Endothelial cell of umbilical vein (primary cell): ENCODE results near the gene HNRNPU. TPM values are rescaled to one million over a fixed set of nuclear protein-coding genes. Genes with fewer than 3 reads are reported as not detected.

ENCODE experiments used
- BruUV-seq: library from RNA; stranded (reverse); fragments of 400-500 nt; replicated peaks from 2 replicates; lab custom pipeline; 2021; lab: Mats Ljungman, UMichigan
- CTCF ChIA-PET: fragments of 300-600, 350-600 bp; sonication (Branson Sonifier 250); formaldehyde crosslinking; loops from one replicate; lab custom pipeline; 2021; ENCODE audit warnings: antibody characterized with exemption, inconsistent platforms; lab: Charles Lee
- POLR2A ChIA-PET: fragments of 300-600, 350-600 bp; sonication (Branson Sonifier 250); formaldehyde crosslinking; loops from one replicate; lab custom pipeline; 2021; ENCODE audit warnings: antibody characterized with exemption, inconsistent platforms; lab: Charles Lee
- DNase-seq: peaks from one replicate; pipeline ENCODE4 v3.0.0-alpha.2; 2011; ENCODE audit warnings: low read depth, low spot score
- FAIRE-seq: peaks from 2 replicates; lab custom pipeline; 2011; peaks lifted over from hg19 to GRCh38; lab: Jason Lieb, UNC
- H2AFZ ChIP-seq: 2 replicates; pipeline ENCODE4 v1.6.0; 2012; ENCODE audit warnings: low read depth, low read length, control low read depth, inconsistent platforms
- H3K27ac ChIP-seq: 2 replicates; pipeline ENCODE4 v1.5.1; 2011; ENCODE audit warnings: low read depth, mild to moderate bottlenecking, control low read depth, low read length, moderate library complexity; ENCODE audit not compliant: insufficient read depth
- H3K27me3 ChIP-seq, 2 experiments: 2 replicates each; pipeline versions ENCODE4 v1.6.0 to v1.6.1; 2011; ENCODE audit warnings: low read length in 2 of 2, mixed read lengths in 1 of 2; ENCODE audit not compliant: control insufficient read depth in 2 of 2, insufficient read depth in 2 of 2
- H3K36me3 ChIP-seq, 2 experiments: 2 replicates in 1 of 2; 3 replicates in 1 of 2; pipeline ENCODE4 v1.5.1; 2011; ENCODE audit warnings: low read length in 2 of 2, mild to moderate bottlenecking in 1 of 2, moderate library complexity in 1 of 2; ENCODE audit not compliant: control insufficient read depth in 2 of 2, insufficient read depth in 2 of 2; ENCODE audit errors: extremely low read depth in 1 of 2
- H3K4me1 ChIP-seq: 3 replicates; pipeline ENCODE4 v1.5.1; 2011; ENCODE audit warnings: mild to moderate bottlenecking, low read length; ENCODE audit not compliant: control insufficient read depth, insufficient read depth; ENCODE audit errors: extremely low read depth
- H3K4me2 ChIP-seq: 2 replicates; pipeline ENCODE4 v1.6.1; 2011; ENCODE audit warnings: low read length, control low read depth, mixed read lengths; ENCODE audit not compliant: insufficient read depth
- H3K4me3 ChIP-seq, 3 experiments: fragments of 200-600 bp in 1 of 3; sonication (generic), shearing (Covaris generic) in 1 of 3; replicated peaks in 1 of 3; 2 replicates each; pipeline ENCODE4 v1.5.1; 2011 to 2016; ENCODE audit warnings: control low read depth in 3 of 3, low read length in 3 of 3, mild to moderate bottlenecking in 2 of 3, inconsistent platforms in 1 of 3, low read depth in 1 of 3, moderate library complexity in 1 of 3; ENCODE audit not compliant: insufficient read depth in 1 of 3
- H3K79me2 ChIP-seq: 2 replicates; pipeline ENCODE4 v1.6.0; 2012; ENCODE audit warnings: low read length, inconsistent platforms; ENCODE audit not compliant: control insufficient read depth, insufficient read depth
- H3K9ac ChIP-seq: replicated peaks from 2 replicates; pipeline ENCODE3; 2011; ENCODE audit warnings: low read length, control low read depth; ENCODE audit not compliant: insufficient read depth; ENCODE audit errors: extremely low read depth
- H3K9me1 ChIP-seq: replicated peaks from 3 replicates; pipeline ENCODE4 v1.6.0; 2011; ENCODE audit warnings: mild to moderate bottlenecking, low read length; ENCODE audit not compliant: control insufficient read depth, insufficient read depth; ENCODE audit errors: extremely low read depth
- H3K9me3 ChIP-seq: replicated peaks from 2 replicates; pipeline ENCODE4 v1.5.1; 2012; ENCODE audit warnings: low read length, inconsistent platforms; ENCODE audit not compliant: control insufficient read depth, insufficient read depth
- H4K20me1 ChIP-seq: replicated peaks from 2 replicates; pipeline ENCODE3; 2011; ENCODE audit warnings: mild to moderate bottlenecking, low read length; ENCODE audit not compliant: control insufficient read depth, insufficient read depth; ENCODE audit errors: extremely low read depth
- CTCF ChIP-seq, 2 donors: IDR thresholded peaks; 1 replicate in 1 of 2; 2 replicates in 1 of 2; pipeline ENCODE4 v1.5.1; 2011; ENCODE audit warnings: low read length in 2 of 2, mild to moderate bottlenecking in 2 of 2, moderate library complexity in 2 of 2, control low read depth in 1 of 2, inconsistent platforms in 1 of 2, low read depth in 1 of 2; ENCODE audit not compliant: insufficient read depth in 1 of 2; ENCODE audit errors: extremely low read depth in 1 of 2
- EZH2 ChIP-seq: IDR thresholded peaks from 2 replicates; pipeline ENCODE4 v1.6.1; 2012; ENCODE audit warnings: borderline replicate concordance, low read depth, mild to moderate bottlenecking, moderate library complexity, low read length, inconsistent platforms; ENCODE audit not compliant: severe bottlenecking
- FOS ChIP-seq: IDR thresholded peaks from 2 replicates; pipeline ENCODE4 v1.6.1; 2011; ENCODE audit warnings: mild to moderate bottlenecking, low read length, moderate library complexity, borderline replicate concordance; ENCODE audit not compliant: insufficient read depth
- GATA2 ChIP-seq: IDR thresholded peaks from 2 replicates; pipeline ENCODE4 v1.7.0; 2011; ENCODE audit warnings: low read depth, mild to moderate bottlenecking, moderate library complexity, mixed read lengths, low read length; ENCODE audit not compliant: insufficient read length, insufficient read depth
- JUN ChIP-seq: IDR thresholded peaks from 2 replicates; pipeline ENCODE4 v1.6.1; 2011; ENCODE audit warnings: borderline replicate concordance, low read depth; ENCODE audit not compliant: insufficient read length, insufficient read depth
- MYC ChIP-seq: IDR thresholded peaks from one replicate; pipeline ENCODE4 v1.6.1; 2011; ENCODE audit warnings: mild to moderate bottlenecking, low read depth, low read length
- POLR2A ChIP-seq: IDR thresholded peaks from 2 replicates; pipeline ENCODE4 v1.6.1; 2012; ENCODE audit warnings: low read depth, mild to moderate bottlenecking, control low read depth, low read length
- POLR2AphosphoS5 ChIP-seq: IDR thresholded peaks from 2 replicates; pipeline ENCODE4 v1.6.1; 2012; ENCODE audit warnings: low read depth, mild to moderate bottlenecking, control low read depth, low read length, moderate library complexity; ENCODE audit not compliant: insufficient read depth
- dilution Hi-C: fragments of 300-500 bp; cut with MboI; formaldehyde crosslinking; loops from one replicate; pipeline ENCODE4 v1.15.0; 2019; ENCODE audit warnings: low sequenced_read_pairs; ENCODE audit not compliant: extremely low pct_ligation_motif_present
- intact Hi-C: fragments of 100-400 bp; cut with micrococcal nuclease; formaldehyde crosslinking; loops from one replicate; pipeline ENCODE4 v1.10.0; 2022
- polyA plus RNA-seq, 4 experiments: library from polyadenylated mRNA; depleted of rRNA in 3 of 4; stranded (reverse) in 3 of 4; unstranded in 1 of 4; fragments of >200 nt; gene quantifications; 2 replicates each; pipeline versions ENCODE4 v1.2.1 to v1.2.3, GENCODE V29; 2011 to 2012; ENCODE audit warnings: missing spikeins in 1 of 4
- total RNA-seq: library from RNA; stranded (reverse); gene quantifications from 2 replicates; pipeline ENCODE4 v1.2.3, GENCODE V29; 2021
- TF ChIP-seq, protein P1 (sequence below): IDR thresholded peaks from 2 replicates; pipeline ENCODE4 v1.6.1; 2011; ENCODE audit not compliant: insufficient read depth, insufficient read length

HNRNPU gene
- total and polyA plus RNA-seq, 2 donors (not counting 3 experiments of a cell fraction or from before 2014, with no cell fraction given) = 68.7 to 417 TPM

- DNase-seq (no peak), FAIRE-seq (no peak)
- H2AFZ ChIP-seq = no peak overlapping the region
- peaks cover 13 to 53% of the 10 kb centered on the region in 2 experiments for H3K36me3 ChIP-seq
- intact Hi-C loops = no loop called here
- ChIA-PET POLR2A (interaction anchor here (0.9 kb wide), 1 partner anchor 10 kb away, joined by 7 read pairs; no protein-coding TSS in a partner anchor), CTCF (interaction anchor here (2.4 to 4.8 kb wide), 3 partner anchors 9 to 191 kb away, joined by 10 to 30 read pairs (median 15); partner anchors contain the start of gene COX20)
- TF ChIP-seq, protein P1, sequence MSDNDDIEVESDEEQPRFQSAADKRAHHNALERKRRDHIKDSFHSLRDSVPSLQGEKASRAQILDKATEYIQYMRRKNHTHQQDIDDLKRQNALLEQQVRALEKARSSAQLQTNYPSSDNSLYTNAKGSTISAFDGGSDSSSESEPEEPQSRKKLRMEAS = no peak
- TF ChIP-seq CTCF (IDR thresholded peaks at IDR 0.05; ENCODE audit: extremely low read depth in 1 of 2, insufficient read depth in 1 of 2, low read depth in 1 of 2, low read length in 2 of 2) = no peak
- TF ChIP-seq MYC = no peak
- no peak for TF ChIP-seq JUN
- TF ChIP-seq FOS = no peak
- TF ChIP-seq GATA2 = no peak
- no peak for TF ChIP-seq EZH2
- TF ChIP-seq POLR2AphosphoS5 = no peak
- no peak for TF ChIP-seq POLR2A
- no peak overlapping the region for H3K27ac ChIP-seq
- H3K79me2 ChIP-seq = peaks cover 63% of the 10 kb centered on the region
- peaks cover 3% of the 10 kb centered on the region for H4K20me1 ChIP-seq
- no peaks in the 10 kb centered on the region for H3K9me3 ChIP-seq
- no peaks in the 10 kb centered on the region for H3K4me1 ChIP-seq
- no peak overlapping the region for H3K9ac ChIP-seq
- H3K9me1 ChIP-seq = no peaks in the 10 kb centered on the region
- H3K4me2 ChIP-seq = no peak overlapping the region
- BruUV-seq = no TSS peak
- H3K4me3 ChIP-seq = no peak overlapping the region
- no peaks in the 10 kb centered on the region for H3K27me3 ChIP-seq
- dilution Hi-C loops = no loop called here
Measured at GRCh38 chr1:244851546-244852231, 12.7 kb downstream of the HNRNPU start.
